GM12873 (cell line): ENCODE measurements around the gene MRPL1.
A peak's percentile ranks its signal among the peaks of the same experiment; 100 is the strongest.

Experiments
- CTCF ChIP-seq: IDR thresholded peaks from 2 replicates; pipeline ENCODE4 v1.5.1; 2012; ENCODE audit warnings: low read depth, mild to moderate bottlenecking, moderate library complexity, low read length, control low read depth; ENCODE audit not compliant: insufficient read depth; ENCODE audit errors: missing control alignments

Gene MRPL1

GRCh38 chr4:77819404-77819842 lies 43.2 kb upstream of the MRPL1 start:
- no peak for TF ChIP-seq CTCF

- peak; percentile 0 for TF ChIP-seq CTCF
Measured at GRCh38 chr4:77819843-77820648, 42.6 kb upstream of the MRPL1 start.

- no peak for TF ChIP-seq CTCF
Measured at GRCh38 chr4:77820649-77821561, 41.7 kb upstream of the MRPL1 start.

- TF ChIP-seq CTCF: no peak
Measured at GRCh38 chr4:77821775-77822174, 40.9 kb upstream of the MRPL1 start.

- TF ChIP-seq CTCF: no peak
Measured at GRCh38 chr4:77826275-77826674, 36.4 kb upstream of the MRPL1 start.

- TF ChIP-seq CTCF: no peak
Measured at GRCh38 chr4:77827343-77827742, 35.3 kb upstream of the MRPL1 start.

- no peak for TF ChIP-seq CTCF
Measured at GRCh38 chr4:77833126-77833724, 29.4 kb upstream of the MRPL1 start.
